ENCODE results near the gene IRAK4.

DNA sequence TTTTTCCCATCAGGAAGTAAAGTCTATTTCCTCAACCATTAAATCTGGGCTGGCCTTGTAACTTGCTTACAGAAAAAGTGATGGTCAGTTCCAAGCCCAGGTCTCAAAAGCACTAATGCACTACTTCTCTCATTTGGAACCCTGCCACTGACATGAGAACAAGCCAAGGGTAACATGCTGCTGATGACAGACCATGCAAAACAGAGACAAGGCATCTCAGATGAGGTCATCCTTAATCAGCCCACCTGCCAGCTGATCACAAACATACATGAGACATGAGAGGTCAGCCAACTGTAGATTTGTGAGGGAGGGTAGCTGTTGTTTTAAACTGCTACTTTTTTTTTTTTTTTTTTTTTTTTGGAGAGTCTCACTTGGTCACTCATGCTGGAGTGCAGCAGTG is 31.2 kb downstream of the IRAK4 start:
- no peak for TF ChIP-seq POLR2A (IDR thresholded peaks at IDR 0.05)
- TF ChIP-seq, protein P1, sequence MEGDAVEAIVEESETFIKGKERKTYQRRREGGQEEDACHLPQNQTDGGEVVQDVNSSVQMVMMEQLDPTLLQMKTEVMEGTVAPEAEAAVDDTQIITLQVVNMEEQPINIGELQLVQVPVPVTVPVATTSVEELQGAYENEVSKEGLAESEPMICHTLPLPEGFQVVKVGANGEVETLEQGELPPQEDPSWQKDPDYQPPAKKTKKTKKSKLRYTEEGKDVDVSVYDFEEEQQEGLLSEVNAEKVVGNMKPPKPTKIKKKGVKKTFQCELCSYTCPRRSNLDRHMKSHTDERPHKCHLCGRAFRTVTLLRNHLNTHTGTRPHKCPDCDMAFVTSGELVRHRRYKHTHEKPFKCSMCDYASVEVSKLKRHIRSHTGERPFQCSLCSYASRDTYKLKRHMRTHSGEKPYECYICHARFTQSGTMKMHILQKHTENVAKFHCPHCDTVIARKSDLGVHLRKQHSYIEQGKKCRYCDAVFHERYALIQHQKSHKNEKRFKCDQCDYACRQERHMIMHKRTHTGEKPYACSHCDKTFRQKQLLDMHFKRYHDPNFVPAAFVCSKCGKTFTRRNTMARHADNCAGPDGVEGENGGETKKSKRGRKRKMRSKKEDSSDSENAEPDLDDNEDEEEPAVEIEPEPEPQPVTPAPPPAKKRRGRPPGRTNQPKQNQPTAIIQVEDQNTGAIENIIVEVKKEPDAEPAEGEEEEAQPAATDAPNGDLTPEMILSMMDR (IDR thresholded peaks at IDR 0.05), result no peak
- no peak for TF ChIP-seq POLR2AphosphoS5 (IDR thresholded peaks at IDR 0.05)
